HG02970 (cell line): ENCODE data around the gene CREB3L1.
"Not testable (repeated sequence)": the region's sequence is repeated elsewhere in the genome, so short reads cannot be mapped to it uniquely, and the experiment has no call there.

ENCODE experiments used
- ATAC-seq: cut with Tn5 transposase; IDR thresholded peaks from one replicate; pipeline ENCODE4 v1.9.1; 2021; ENCODE audit warnings: mild to moderate bottlenecking, moderate library complexity, moderate number of reproducible peaks; ENCODE audit not compliant: unreplicated experiment, low FRiP score

Gene CREB3L1

DNA sequence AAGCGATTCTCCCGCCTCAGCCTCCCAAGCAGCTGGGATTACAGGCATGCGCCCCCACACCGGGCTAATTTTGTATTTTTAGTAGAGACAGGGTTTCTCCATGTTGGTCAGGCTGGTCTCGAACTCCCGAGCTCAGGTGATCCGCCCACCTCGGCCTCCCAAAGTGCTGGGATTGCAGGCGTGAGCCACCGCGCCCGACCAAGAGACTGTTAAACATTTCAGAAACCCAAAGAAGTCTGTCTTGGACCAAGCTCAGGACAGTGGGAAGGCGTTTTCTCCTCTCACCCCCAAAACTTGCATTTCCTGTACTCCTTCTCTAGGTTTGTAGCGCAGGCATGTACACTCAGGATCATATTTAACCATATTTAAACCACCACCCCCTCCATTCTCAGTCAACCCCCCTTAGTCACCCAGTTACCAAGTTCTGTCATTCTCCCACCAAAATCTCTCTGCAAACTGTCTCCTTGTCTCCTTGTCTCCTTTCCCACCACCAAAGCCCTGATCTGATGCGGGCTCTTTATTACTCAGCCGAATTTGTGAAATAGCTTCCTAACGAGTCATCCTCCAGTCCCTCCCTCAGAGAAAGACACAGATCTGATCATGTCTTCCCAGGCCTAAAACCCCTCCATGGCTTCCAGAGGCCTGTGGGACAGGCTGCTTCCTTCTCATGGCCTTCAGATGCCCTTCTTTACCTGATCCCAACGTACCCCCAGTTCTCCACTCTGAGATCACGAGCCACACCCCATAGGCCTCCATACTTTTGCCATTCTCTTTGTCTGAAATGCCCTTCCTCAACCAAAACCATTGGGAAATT is 29.0 kb upstream of the CREB3L1 start:
- no peak for ATAC-seq

DNA sequence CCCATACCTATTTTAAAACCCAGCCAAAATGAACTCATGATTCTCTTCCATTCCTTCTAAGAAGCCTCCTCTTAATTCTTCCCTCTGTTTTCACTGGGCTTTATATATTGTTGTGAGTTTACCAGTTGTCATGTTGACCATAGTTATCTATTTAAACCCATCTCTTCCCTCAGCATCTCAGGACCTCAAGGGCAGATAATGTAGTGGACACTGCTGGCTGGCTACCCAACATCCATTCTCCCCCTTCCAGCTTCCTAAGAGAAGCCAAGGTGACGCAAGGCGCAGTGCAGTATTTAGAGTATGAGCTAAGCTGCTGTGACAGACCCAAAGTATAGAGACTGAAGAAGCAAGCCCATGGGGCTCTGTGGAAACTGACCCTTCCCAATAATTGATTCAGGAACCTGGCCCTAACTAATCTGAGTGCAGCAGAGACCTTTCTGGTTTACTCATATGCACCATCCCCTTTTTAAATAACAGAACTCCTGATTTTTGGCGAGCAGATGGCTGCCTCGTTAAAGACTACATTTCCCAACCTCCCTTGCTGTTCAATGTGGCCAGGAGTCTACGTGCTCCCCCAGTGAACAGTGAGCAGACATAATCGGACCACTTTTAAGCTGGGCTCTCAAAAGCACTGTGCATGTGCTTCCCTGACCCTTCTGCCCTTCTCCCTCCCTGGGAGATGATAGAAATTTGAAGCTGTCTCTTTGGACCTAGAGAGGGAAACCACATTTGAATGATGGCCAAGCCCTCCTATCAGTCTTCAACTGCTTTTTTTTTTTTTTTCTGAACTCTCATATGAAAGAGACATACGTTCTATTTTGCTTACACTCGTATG is 28.1 kb upstream of the CREB3L1 start:
- no peak for ATAC-seq

DNA sequence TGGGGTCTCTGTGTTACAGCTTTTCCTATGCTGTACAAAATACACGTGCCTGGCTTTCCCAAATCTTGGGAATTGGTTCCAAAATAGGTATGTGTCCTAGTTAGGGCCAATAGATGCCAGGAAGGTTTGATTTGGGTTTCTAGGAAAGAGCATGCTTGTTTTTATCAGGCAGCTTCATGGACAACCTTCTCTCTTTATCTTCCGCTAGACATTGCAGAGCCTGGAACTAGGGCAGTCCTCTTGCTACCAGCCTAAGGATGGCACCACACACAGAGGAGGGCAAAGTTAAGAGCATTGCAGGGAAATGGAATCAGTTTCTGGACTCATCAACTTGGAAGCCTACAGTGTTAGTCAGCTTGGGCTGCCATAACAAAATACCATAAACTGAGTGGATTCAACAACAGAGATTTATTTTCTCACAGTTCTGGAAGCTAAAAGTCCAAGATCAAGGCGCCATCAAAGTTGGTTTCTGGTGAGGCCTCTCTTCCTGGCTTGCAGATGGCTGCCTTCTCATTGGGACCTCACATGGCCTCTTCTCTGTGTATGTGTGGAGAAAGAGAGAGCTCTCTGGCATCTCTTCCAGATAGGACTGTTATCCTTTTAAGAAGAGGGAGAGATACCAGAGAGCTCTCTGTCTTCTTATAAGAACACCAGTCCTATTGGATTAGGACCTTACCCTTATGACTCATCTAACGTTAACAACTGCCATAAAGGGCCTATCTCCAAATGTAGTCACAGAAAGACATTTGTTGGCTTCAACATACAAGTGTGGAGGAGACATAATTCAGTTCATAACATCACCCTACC is 27.3 kb upstream of the CREB3L1 start:
- ATAC-seq = no peak

- ATAC-seq = no peak
Observed at GRCh38 chr11:46250745-46251052, 26.8 kb upstream of the CREB3L1 start.

- no peak for ATAC-seq
Observed at GRCh38 chr11:46251954-46252353, 25.5 kb upstream of the CREB3L1 start.

DNA sequence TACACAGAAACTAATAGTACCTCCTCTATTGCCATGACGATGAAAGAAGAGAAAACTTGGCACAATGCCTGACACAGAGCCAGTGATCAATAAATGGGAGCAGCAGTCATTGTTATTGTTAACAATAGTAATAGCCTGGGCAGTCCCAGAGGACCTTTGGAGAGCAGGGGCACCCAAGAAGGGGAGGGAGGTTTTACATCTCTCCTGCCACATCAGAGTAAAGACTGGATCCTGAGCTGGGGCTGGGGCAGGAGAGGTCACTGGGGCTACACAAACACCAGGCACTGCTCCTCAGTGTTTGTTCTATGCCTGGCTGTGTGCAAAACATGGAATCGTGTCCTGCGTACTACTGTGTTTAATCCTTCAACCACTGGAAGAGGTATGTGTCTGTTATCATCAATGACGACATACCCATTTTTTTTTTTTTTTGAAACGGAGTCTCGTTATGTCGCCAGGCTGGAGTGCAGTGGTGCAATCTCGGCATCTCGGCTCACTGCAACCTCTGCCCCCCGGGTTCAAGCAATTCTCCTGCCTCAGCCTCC is 25.0 kb upstream of the CREB3L1 start:
- ATAC-seq = no peak

DNA sequence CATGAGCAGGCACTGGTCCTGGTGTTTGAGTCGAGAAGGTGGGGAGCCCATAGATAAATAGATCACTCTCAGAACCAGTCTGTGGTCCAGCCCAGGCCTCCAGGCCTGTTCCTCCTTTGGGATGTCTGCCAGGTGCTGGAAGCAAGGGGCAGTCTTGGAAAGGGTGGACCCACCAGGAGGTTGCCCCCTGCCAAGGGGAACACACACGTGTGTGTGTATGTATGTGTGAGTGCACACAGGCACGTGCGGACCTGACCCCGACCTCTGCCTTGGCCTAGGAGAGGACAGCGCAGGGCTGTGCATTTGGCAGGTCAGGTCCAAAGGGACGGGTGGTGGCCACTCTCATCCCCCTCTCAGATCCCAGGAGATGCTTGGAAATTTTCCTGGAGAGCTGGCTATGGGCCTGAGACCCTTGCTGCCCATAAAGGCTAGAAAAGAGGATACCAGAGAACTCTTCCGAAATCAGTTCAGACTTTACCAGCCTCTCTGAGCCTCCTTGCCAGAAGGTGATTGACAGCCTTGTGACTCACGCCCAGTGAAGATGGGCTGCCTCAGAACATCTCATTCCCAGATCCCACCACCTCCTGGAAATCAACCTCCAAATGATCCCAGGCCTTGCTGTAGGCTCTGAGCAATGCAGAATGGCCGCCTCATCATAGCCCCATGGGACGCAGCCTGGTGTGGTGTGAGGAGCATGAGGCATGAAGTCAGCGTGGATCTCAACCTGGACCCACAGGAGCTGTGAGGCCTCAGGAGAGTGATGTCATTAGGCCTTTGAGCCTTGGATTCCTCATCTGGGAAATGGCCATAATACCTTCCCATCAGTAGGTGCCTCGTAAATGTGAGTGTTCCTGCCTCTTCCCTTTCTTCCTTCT is 24.0 kb upstream of the CREB3L1 start:
- no peak for ATAC-seq

GRCh38 chr11:46254133-46254491 is 23.4 kb upstream of the CREB3L1 start:
- no peak for ATAC-seq

DNA sequence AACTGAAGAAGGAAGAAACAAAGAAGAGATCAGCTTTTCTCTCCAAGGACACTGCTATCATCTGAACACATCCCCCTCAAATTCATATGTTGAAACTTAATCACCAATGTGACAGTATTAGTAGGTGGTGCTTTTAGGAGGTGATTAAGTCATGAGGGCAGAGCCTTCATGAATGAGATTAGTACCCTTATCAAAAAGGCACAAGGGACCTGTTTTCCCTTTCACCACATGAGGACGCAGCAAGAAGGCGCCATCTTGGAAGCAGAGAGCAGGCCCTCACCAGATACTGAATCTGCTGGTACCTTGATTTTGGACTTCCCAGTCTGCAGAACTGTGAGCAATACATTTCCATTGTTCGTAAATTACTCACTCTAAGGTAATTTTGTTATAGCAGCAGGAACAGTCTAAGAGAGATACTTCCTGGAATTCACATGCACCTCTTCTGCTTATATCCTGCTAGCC is 20.9 kb upstream of the CREB3L1 start:
- ATAC-seq = no peak

DNA sequence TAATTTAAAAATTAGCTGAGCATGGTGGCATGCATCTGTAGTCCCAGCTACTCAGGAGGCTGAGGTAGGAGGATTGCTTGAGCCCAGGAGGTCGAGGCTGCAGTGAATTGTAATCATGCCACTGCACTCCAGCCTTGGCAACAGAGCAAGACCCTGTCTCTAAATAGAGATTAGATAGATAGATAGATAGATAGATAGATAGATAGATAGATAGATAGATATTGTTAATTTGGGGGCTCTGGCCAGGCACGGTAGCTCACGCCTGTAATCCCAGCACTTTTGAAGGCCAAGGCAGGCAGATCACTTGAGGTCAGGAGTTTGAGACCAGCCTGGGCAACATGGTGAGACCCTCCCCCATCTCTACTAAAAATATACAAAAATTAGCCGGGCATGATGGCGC is 18.1 kb upstream of the CREB3L1 start:
- not testable (repeated sequence) for ATAC-seq

DNA sequence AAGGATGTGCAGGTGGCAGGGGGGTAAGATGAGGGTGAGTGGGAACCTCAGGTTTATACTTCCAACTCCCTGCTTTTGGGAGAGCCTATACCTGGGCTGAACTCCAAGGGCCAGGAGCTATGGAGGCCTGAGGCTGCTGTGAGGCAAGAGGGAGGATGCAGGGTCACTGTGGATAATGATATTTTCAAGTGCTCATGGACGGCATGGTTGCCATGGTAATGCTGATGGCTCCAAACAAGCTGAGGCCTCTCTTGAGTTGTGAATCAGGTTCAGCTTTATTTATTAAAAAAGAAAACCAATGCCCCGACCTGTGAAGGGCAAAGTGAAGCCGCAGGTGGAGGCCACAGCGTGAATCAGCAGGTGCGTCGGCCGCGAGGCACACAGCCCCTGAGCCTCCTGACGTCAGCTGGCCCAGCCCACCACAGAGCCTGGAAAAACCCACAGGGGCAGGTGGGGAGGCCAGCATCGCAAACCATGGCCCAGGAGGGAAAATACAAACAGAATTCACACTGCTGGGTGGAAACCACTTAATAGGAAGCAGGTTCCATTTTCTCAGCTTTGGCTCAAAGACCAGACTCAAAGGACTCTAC is 17.4 kb upstream of the CREB3L1 start:
- ATAC-seq = no peak

- no peak for ATAC-seq
Observed at GRCh38 chr11:46263120-46263519, 14.3 kb upstream of the CREB3L1 start.

DNA sequence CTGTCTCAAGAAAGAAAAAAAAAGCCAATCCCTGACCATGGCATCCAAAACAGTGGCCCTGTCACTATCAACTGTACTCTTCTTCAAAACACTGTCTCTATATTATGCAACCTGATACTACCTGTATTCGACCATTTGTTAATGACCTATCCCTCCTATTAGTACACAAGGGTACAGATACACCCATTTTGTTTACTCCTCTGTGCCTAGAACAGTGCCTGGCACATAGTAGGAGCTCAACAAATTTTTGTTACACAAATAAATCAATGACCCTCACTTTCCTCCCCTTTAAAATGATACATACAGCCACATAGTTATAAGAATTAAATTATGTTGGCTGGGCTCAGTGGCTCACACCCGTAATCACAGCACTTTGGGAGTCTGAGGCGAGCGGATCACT is 13.4 kb upstream of the CREB3L1 start:
- no peak for ATAC-seq

DNA sequence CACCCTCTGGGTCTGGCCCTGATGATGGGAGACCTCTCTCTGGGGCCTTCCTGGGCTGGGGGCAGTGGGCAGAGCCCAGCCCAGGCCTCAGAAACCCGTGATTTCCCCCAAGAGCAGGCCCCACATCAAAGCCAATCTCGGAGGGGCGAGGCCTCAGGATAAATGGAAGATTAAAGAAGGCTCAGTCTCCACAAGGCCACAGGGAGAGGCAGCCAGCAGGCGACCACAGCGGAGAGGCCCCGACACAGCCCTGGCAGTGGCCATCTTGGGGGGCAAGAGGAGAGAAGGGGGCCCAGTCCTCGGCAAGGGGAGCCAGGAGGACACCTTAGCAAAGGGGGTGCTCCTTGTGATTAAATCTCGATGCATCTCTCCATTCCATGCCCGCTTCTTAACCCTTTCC is 12.5 kb upstream of the CREB3L1 start:
- ATAC-seq = no peak

GRCh38 chr11:46265764-46266163 is 11.7 kb upstream of the CREB3L1 start:
- ATAC-seq = no peak

- ATAC-seq = no peak
Observed at GRCh38 chr11:46267930-46268329, 9.5 kb upstream of the CREB3L1 start.

DNA sequence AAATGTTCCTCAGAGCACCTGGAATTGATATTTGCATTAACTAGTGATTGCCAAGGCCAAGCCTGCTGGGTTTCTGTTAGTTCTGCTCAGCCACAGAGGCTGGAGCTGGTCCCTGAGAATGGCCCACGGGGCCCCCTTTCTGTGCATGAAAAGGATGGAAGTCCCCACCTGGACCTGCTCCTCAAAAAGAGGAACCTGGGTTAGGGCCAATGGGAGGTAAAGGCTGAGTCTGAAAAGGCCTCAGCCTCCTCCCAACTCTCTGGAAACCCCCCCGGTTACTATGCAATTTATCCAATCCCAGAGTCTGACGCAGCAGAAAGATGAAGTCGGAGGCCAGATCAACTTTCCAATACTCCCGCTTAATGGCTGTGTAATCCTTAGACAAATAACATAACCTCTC is 6.8 kb upstream of the CREB3L1 start:
- no peak for ATAC-seq

GRCh38 chr11:46271407-46271806 is 6.1 kb upstream of the CREB3L1 start:
- ATAC-seq = no peak
